HG02840 (cell line): Measurements from ENCODE around the gene GRID2.
"Not testable (repeated sequence)": the region's sequence is repeated elsewhere in the genome, so short reads cannot be mapped to it uniquely, and the experiment has no call there.

ENCODE experiments used
- ATAC-seq: cut with Tn5 transposase; IDR thresholded peaks from one replicate; pipeline ENCODE4 v1.9.1; 2021; ENCODE audit warnings: mild to moderate bottlenecking, moderate library complexity, moderate number of reproducible peaks; ENCODE audit not compliant: unreplicated experiment, low FRiP score

Gene GRID2

DNA sequence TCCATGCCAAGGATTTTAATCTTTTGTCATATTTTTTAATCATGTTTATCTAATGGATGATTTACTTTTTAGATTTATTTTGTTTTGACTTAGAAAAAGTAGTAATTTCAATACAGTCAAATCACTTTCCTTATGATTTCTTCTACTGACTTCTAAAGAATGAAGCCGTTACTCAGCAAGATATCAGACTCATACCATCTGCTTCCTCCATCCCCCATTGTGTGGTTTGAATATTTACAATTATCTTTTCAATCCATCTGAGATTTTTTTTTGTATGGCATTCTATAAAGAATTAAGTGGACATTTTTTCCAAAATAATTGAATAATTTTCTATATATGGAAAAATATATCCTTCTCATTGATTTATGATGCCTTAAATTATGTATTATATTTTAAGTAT is 959.4 kb downstream of the GRID2 start:
- no peak for ATAC-seq

DNA sequence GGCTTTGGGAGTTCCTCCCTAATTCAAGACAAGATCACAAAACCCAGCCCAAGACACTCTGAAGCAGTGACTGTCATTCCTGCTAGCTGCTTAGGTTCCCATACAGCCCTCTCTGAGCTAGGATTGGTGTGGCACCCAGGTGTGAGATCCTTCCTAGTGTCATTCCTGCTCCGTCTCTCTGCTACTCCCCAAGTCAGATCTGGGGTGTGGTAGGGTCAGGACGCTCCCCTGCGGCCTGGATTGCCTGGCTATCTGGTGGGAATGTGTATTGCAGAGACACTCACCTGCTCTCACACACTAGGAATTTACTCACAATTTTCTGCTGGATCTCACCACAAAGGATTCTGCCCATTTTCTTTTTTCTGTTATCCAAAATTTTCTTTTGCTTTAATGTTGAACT is 964.0 kb downstream of the GRID2 start:
- ATAC-seq = no peak

DNA sequence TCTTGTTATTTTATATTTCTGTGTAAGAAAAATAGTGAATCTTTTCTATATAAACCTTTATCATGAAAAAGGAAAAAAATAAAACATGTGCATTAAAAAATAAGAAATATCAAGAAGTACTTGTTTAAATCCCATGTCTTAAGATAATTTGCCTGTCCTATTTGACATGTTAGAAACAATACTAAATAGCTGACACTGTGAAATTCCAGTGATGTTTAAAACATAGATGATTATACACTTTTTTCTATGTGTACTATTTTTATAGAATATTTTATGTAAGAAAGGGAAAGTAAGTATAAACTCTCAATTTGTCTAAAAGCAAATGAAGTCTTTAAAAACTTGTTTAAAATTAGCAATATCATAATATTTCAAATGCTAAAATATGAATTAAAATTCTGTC is 981.6 kb downstream of the GRID2 start:
- ATAC-seq = no peak

DNA sequence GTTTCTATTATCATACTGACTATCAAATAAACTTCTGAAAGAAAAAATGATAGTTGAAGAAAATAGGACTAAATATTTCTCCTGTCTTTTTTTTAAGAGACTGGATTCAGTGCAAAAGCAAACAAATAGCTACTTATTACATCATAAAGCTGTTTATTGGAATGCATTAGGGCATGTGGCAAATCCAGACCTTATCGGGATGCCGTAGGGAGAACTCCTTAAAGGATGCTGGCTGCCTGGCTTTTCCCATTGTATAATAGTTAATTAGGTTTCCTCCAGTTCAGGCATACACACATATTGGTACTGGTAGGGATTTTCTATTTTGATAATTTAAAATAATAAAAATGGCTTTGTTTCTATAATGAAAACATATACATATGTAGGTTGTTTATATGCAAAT is 985.5 kb downstream of the GRID2 start:
- ATAC-seq = no peak

DNA sequence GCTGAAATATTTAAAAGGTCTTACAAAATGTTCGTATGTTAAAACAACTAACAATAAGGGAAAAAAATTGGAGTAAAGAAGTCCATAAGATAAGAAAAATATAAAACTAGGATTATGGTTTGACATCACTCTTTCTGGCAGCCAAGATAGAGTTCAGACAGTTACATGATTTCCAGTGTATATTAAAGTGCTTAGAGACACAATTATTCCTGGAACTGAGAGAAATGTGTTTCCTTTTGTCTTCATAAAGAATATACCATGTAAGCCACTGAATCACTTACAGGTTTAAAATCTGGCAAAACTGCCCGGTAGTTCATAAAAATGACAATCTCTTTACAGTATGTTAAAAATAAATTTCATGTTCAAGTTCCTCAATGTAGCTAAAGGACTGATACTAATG is 986.1 kb downstream of the GRID2 start:
- no peak for ATAC-seq

DNA sequence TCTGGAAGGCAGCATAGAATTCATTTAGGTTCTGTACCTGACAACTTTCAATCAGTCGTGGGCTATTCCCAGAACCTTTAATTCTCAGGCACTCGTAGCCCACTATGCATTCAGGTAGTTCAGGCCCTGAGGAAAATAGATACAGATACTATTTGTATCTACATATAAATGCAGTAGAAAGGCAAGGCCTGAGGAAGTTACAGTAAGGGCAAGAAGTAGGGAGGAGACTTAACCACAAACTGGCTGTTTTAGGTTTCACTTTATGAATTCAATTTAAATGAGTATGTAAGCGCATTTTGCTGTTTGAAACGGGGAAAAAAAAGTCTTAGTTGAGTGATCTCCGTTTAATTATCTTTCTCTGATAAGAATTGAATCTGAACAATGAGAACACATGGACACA is 995.4 kb downstream of the GRID2 start:
- no peak for ATAC-seq

DNA sequence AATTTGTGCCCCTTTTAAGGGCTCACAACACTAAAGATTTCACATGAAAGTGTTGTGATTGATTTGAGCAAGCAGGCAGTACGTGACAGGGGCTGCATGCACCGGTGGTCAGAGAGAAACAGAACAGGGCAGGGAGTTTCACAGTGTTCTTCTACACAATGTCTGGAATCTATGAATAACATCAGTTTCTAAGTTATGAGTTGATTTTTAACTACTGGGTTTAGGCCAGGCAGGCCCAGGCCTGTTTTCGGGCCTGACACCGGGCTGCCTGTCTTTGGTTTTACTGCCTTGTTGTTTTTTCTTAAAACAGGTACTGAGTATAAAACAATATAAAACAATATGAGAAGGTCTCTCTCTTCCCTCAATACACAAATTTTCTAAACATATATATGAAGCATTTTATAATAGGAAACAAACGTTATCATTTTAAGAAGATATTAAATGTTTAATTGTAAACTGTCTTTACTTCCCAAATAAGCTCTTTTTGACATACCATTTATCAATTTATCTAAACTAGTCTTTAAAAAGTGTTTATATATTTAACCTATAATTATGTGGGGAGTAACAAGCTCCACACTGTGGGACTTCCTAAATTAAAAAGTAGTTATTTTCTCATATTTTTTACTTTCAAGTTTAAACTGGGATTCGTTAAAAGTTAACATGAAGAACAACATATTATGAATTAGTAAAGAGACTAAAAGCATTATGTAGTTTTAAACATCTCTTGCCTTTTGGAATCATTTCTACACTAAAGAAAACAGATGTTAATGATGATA is 997.2 kb downstream of the GRID2 start:
- ATAC-seq = not testable (repeated sequence)

DNA sequence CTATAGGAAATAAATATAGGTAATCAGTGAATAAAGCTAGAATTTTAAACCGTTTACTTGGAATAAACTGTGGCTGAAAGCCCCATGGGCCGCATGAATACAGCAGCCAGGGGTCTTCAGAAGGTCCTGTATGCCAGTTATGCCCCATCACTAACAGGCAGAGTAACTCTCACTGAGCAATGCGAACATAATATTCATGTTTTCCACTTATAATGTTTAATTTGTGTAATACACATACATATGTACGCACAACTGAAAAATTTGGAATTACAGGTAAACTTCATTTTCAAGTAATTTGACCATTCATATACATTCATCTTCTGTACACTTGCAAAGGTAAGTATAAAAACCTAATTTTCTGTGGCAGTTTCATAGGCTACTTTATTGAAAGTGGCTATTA is 998.5 kb downstream of the GRID2 start:
- no peak for ATAC-seq

DNA sequence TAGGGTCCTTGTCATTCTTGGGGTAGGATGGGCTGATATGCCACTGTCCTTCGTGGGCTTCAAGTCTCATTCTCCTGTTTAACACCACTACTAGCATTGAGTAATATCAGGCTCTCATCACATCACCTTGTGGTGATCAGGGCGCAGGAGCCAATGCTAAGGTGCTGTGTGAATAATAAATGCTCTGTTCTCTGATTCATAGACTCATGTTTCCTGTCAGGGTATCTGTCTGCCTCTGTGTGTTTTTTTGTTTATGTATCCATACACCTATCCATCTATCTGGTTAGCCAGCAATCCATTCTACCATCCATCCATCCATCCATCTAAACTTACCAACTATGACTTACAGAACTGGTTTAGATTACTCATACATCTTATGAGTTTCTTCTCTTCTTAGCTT is 999.7 kb downstream of the GRID2 start:
- ATAC-seq = no peak

DNA sequence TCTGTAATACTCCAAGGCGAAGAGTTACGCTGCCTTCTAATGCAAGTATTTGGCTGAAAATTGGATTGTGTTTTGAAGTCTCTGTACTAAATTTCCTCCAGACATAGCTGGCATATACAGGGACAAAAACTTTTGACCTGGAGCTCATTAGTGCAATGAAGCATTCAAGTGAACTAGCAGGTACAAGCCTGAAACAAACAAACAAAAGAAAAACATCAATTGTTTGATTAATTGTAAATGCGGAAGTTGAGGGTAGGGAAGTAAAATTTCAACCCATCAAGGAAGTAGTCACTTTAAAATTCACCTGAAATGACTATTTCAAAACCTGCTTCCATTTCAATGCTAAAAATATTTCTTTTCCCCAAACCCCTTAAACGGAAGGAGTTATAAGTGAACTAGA is 1008.5 kb downstream of the GRID2 start:
- ATAC-seq = no peak

DNA sequence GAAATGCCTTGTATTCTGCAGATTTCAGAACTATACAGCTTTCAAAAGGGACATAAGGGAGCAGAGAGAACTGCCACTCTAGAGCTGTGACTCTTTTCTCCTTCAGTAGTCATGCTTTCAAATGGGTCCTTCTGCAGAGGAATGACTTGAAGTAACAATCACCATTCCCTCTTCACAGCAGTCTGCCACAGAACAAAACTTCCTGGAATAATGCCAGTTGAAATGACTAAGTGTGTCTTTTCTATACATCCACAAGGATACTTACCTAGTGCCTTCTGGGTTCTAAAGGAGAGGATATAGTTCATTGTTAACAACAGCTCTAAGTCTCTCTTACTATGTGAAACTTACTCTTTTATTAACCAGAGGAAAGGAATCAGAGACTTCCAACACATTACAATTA is 1009.4 kb downstream of the GRID2 start:
- no peak for ATAC-seq

DNA sequence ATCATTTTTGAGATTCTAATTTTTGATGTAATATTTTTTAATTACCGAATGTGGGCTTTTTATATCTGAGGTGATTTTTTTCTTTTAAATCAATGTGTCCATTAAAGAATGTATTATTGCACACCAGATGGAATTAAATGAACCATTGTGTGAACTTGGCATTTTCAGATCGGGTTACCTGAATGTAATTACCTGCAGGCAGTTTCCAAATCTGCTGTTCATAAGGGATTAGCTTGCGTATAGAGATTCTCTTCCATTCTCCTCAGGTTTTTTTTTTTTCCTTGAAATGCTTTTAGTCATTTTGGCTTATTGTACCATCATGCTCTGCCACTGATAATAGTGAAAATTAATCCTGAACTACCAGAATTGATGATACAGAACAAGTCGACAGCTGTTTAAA is 1013.3 kb downstream of the GRID2 start:
- ATAC-seq = no peak

DNA sequence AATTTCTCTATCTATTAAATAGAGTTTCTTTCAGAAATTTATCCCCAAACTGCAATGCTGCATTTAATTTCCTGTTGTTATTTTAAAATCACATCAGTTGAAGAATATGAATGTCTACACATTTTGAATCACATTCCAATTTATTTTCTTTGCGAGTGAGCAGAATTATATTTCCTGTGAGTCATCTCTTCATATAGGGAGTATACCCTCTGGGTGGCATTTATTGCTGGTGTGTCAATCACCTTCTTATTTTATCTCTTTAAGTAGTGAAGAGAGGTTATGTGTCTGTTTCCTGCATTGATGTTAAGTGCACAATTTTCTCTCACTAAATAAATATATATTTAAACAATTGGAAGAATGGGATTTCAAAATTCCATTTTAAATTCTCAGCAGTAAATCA is 1013.8 kb downstream of the GRID2 start:
- ATAC-seq = no peak

DNA sequence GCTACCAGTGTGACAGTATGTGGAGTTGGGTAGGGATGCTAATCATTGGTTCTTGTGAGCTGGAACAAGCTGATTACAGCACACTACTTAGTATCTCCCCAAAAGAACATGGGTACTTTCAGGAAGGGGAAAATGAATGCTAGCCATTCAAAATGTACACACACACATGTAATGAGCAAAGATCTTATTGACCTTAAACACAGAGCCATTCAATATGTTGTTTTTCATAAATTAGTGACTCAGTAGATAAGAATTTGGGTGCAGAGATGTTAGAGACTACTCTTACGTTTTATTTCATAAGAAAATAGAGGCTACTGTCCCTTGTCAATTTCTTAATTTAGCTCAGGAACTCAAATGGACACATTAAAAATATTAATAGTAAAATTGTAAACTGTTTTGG is 1015.3 kb downstream of the GRID2 start:
- ATAC-seq = no peak

DNA sequence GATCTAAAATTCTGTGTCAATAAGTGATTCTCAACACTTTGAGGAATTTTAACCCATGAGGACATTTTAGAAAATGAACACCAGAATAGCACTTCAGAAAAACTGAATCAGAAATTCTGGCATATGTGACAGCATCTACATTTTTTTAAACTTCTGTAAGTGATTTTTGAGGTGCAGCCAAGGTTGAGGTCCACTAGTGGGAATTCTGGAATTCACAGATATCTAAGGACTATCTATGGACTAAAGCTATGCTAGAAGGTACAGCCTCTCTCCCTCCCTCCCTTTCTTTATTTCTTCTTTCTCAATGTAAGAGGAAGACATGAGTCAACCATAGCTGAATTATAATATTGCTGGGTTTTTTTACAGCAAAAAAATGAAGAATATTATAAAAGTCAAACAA is 1016.6 kb downstream of the GRID2 start:
- ATAC-seq = no peak

DNA sequence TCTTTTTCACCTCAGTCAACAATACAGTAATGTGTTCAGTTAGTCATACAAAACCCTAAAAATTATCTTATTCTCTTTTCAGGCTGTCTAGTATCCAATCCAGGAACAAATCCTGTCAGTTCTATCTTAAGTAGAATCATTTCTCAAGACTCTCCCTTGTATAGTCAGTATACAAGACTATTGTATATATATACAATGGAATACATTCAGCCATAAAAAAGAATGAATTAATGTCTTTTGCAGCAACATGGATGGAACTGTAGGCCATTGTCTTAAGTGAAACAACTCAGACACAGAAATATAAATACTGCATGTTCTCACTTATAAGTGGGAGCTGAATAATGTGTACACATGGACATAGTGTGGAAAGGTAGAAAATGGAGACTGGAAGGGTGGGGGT is 1023.6 kb downstream of the GRID2 start:
- no peak for ATAC-seq

DNA sequence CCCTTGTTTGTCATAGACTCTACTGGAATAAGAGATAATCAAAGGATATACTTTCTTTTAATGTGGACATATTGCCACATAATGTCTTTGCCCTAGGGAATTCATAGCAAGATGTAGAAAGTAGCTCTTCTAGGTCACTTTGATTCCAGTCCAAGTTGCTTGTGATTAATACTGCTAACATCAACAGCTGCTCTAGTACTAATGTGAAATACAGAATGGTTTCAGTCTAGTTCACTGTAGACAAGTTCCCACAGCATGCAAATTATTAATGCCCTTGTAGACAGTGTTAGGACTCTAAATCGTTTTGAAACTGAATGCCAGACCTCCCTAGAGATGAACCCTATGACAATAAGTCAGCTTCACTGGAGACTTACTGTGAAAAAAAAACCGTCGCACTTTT is 1030.2 kb downstream of the GRID2 start:
- ATAC-seq = peak; percentile 90

DNA sequence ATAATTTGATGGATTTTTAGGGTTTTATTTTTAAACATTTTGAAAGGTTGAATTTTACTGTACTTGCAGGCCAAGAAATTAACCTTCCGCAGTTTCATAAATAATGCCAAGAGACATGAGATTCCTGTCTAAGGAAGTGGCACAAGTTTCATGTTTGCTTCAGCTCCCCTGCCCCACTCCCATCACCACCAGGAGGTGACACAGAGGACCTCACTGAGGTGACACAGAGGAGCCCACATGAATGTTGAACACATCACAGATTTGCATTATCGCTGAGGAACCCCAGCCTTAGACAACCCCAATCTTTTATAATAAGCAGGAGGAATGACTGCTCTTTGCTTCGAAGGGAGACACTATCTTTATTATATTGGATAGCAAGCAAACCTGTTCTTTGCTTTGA is 1033.4 kb downstream of the GRID2 start:
- no peak for ATAC-seq

DNA sequence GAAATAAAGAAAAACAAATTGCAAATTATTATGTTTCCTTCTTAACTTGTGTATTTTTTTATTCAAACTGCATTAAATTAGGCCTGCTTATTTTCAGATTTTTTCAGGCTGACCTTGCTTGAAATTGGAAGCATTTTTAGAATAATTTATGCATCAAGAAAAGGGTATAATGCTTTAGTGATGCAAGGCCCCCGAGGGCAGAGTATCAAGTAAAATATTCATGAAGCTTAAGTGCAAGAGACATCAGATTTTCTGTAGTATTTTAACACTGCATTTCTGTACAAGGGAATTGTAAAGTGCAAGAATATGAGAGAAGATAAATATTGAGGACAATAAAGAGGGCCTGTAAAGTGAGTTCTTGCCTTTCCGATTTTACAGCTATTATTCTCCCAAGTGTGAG is 1039.0 kb downstream of the GRID2 start:
- no peak for ATAC-seq

DNA sequence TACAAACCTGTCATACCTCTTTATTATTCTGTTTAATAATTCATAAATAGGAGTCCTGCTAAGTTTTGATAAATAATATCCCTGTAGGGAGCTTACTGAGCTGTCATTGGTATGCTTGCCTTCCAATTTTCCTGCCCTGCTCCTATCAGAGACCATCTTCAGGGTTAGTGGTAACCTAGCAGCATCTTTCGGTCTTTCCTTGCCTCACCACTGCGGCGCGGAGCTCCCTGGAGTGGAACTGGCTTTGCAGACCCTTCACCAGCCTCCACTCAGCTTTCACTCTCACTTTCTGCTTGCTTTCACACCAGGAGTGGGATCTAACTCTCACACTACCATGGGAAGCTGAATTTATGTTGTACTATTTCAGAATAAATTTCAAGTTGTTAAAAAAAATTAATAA is 1043.1 kb downstream of the GRID2 start:
- ATAC-seq = no peak

DNA sequence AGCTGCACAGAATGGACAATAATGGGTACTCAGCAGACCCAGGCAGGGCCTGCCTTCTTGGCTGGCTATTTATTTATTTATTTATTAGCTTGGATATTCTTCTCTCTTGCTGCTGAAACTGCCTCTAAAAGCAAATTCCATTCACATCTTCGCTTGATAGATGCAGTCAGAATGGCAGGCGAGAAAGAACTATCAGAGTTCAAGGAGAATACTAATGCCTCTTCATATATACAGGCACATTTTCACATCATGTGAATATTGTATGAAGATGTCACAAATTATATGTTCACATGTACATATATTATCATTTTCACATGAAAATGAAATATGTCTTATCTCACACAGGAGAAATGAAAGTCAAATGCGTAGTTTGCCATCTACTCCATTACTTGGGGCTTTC is 1045.1 kb downstream of the GRID2 start:
- ATAC-seq = no peak

DNA sequence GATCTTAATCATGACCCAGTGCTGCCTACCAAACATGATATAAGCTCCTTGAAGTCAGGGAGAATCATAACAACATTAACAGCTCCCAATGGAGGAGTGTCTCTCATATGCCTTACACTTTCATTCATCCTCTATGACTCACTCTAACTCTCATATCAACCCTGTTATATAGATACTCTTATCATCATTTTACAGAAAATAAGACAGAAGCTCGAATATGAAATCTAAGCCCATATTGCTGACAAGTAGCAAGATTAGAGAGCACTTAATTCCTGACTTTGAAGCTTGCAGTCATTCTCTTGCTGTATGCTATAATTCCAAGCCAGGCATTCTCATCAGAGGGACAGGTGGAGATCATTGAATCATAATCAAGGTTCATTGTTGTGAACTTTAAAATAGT is 1048.1 kb downstream of the GRID2 start:
- ATAC-seq = no peak

DNA sequence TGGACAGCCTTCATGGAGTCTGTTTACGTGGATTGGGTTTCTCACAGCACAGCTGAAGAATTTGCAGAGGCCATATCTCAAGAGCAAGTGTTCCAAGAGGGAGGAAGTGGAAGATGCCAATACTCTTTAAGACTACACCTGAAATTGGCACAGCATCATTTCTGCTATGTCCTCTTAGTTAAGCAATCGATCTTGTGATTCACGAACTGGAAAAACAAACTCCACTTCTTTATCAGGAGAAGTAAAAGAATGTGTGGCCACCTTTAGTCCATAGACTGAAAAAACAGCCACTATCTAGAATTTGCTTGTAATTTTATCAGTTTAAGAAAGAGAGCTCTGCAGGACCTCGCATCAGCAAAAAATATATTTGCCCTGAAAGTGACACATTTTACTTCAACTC is 1051.6 kb downstream of the GRID2 start:
- ATAC-seq = no peak
